Gastrocnemius medialis (tissue), 4 donors: ENCODE results near the gene FYTTD1.
"Not testable (repeated sequence)": the region's sequence is repeated elsewhere in the genome, so short reads cannot be mapped to it uniquely, and the experiment has no call there.

Source experiments
- CTCF ChIP-seq, 5 experiments: fragments of 450-650 bp in 3 of 5; fragments of 200-600 bp in 2 of 5; sonication (generic) in 2 of 5; IDR thresholded peaks in 4 of 5; conservative IDR thresholded peaks in 1 of 5; 1 replicate in 4 of 5; 2 replicates in 1 of 5; pipeline ENCODE4 v1.5.1; 2016 to 2019; ENCODE audit warnings: antibody characterized with exemption in 5 of 5, mild to moderate bottlenecking in 3 of 5, moderate library complexity in 3 of 5
- POLR2A ChIP-seq, 2 donors: fragments of 450-650 bp; IDR thresholded peaks; one replicate each; pipeline ENCODE4 v1.6.1; 2017; ENCODE audit warnings: antibody characterized with exemption in 2 of 2, mild to moderate bottlenecking in 2 of 2, moderate library complexity in 2 of 2

- TF ChIP-seq CTCF (IDR thresholded peaks at IDR 0.05 in 4 of 5, conservative IDR thresholded peaks at IDR 0.05 in 1 of 5); POLR2A (IDR thresholded peaks at IDR 0.05): not testable (repeated sequence)
Measured at GRCh38 chr3:197710965-197711364, 38.7 kb upstream of the FYTTD1 start.
